ENCODE results near the gene GRIN3B.
A peak's percentile ranks its signal among the peaks of the same experiment; 100 is the strongest.
"Not testable (repeated sequence)": the region's sequence is repeated elsewhere in the genome, so short reads cannot be mapped to it uniquely, and the experiment has no call there.

The GRIN3B gene

DNA sequence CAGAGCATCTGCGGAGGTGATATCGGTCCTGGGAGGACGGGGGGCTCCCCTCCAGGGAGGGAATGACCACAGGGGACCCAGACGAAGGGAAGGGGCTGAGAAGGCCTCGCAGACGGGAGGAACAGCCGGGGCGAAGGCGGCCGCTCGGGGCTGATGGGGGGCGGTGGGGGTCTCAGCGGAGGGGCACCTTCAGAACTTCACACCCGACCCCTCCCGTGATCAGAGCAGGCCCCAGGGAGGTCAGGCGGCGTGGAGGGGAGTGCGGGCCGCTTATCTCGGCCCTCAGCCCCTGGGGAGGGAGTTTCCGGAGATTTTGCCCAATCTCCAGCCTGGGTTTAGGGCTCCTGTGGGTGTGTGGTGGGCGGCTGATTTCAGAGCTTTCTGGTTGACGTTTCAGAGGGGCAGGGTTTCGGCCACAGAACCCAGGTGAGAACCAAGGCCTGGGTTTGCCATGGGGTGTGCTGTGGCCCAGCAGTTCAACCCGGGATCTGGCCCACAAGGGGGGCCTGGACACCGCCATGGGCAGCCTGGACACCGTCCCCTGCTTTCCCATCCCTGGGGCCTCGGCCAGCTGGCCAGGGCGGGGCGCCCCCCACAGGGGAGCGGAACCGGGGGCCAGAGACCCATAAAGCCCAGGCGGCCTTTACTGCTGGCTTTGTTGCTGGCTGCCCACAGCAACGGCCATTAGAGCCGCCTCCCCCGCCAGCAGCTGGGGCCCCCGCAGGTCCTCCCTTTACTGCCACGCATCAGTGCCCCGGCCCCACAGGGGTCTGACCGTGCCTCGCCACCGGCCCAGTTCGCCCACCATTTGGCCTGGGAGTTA is 45.3 kb upstream of the GRIN3B start:
- DNase-seq (ENCODE audit: extremely low spot score) = peak; percentile 90
- ChIA-PET CTCF (interaction anchor here (0.6 to 2.3 kb wide), 6 partner anchors 10 to 99 kb away, joined by 3 to 9 read pairs (median 3); no protein-coding TSS in a partner anchor), POLR2A (interaction anchor here (1.0 kb wide), 1 partner anchor 12 kb away, joined by 4 read pairs; no protein-coding TSS in a partner anchor)
- TF ChIP-seq, protein P1, sequence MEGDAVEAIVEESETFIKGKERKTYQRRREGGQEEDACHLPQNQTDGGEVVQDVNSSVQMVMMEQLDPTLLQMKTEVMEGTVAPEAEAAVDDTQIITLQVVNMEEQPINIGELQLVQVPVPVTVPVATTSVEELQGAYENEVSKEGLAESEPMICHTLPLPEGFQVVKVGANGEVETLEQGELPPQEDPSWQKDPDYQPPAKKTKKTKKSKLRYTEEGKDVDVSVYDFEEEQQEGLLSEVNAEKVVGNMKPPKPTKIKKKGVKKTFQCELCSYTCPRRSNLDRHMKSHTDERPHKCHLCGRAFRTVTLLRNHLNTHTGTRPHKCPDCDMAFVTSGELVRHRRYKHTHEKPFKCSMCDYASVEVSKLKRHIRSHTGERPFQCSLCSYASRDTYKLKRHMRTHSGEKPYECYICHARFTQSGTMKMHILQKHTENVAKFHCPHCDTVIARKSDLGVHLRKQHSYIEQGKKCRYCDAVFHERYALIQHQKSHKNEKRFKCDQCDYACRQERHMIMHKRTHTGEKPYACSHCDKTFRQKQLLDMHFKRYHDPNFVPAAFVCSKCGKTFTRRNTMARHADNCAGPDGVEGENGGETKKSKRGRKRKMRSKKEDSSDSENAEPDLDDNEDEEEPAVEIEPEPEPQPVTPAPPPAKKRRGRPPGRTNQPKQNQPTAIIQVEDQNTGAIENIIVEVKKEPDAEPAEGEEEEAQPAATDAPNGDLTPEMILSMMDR (IDR thresholded peaks at IDR 0.05; ENCODE audit: control extremely low read depth, extremely low read depth, low read depth, missing control alignments) = no peak

- TF ChIP-seq, protein P1 (IDR thresholded peaks at IDR 0.05; ENCODE audit: control extremely low read depth, extremely low read depth, low read depth, missing control alignments) = no peak
- DNase-seq (ENCODE audit: extremely low spot score) = no peak
- CTCF ChIA-PET = interaction anchor here (2.2 to 2.3 kb wide), 2 partner anchors 15 to 26 kb away, joined by 6 to 9 read pairs; no protein-coding TSS in a partner anchor
- POLR2A ChIA-PET = no interaction called here
Measured at GRCh38 chr19:955803-956765, 44.1 kb upstream of the GRIN3B start.

DNA sequence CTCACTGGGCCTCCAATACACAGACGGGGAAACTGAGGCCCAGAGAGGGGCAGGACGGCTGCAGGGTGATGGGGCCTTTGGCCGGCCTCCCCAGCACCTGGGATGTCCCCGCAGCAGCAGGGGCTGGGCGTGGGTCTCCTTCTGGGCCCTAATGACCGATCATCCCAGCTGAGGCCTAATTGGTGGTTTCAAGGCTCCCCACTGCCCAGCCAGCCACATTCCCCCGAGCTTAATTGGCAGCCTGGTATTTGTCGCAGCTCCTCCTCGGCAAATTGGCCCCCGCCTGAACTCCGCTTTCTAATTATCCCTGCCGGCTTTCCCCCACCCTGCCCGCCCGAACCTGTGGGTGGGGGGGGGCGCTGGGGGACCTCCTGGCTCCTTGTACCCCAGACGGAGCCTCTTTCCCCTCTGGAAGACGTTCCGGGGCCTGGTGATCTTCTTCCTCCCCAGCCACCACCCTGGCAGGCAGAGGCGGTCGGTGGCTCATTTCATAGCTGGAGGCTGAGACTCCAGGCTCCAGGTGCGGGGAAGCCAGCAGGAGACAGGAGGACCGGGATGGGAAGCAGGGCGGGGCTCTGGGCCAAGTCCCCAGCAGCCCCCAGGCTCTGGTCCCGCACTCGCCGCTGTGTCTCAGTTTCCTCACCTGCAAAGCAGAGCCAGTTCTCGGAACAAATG is 43.3 kb upstream of the GRIN3B start:
- no peak for DNase-seq (ENCODE audit: extremely low spot score)
- ChIA-PET CTCF (interaction anchor here (2.2 kb wide), 1 partner anchor 25 kb away, joined by 6 read pairs; no protein-coding TSS in a partner anchor), POLR2A (interaction anchor here (0.6 kb wide), 1 partner anchor 9 kb away, joined by 4 read pairs; no protein-coding TSS in a partner anchor)
- TF ChIP-seq, protein P1 (IDR thresholded peaks at IDR 0.05; ENCODE audit: control extremely low read depth, extremely low read depth, low read depth, missing control alignments) = no peak

DNA sequence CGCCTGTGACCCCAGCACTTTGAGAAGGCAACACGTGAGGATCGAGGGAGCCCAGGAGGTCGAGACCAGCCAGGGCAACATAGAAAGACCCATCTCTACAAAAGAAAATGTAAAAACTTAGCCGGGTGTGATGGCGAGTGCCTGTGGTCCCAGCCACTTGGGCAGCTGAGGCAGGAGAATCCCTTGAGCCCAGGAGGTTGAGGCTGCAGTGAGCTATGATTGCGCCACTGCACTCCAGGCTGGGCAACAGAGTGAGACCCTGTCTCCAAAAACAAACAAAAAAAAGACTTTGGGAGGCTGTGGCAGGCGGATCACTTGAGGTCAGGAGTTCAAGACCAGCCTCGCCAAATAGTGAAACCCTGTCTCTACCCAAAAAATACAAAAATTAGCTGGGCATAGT is 42.6 kb upstream of the GRIN3B start:
- POLR2A ChIA-PET = interaction anchor here (0.6 kb wide), 1 partner anchor 8 kb away, joined by 4 read pairs; no protein-coding TSS in a partner anchor
- CTCF ChIA-PET = interaction anchor here (0.9 to 2.2 kb wide), 3 partner anchors 9 to 26 kb away, joined by 3 to 6 read pairs (median 3); partner anchors contain the start of gene WDR18
- not testable (repeated sequence) for DNase-seq (ENCODE audit: extremely low spot score)

DNA sequence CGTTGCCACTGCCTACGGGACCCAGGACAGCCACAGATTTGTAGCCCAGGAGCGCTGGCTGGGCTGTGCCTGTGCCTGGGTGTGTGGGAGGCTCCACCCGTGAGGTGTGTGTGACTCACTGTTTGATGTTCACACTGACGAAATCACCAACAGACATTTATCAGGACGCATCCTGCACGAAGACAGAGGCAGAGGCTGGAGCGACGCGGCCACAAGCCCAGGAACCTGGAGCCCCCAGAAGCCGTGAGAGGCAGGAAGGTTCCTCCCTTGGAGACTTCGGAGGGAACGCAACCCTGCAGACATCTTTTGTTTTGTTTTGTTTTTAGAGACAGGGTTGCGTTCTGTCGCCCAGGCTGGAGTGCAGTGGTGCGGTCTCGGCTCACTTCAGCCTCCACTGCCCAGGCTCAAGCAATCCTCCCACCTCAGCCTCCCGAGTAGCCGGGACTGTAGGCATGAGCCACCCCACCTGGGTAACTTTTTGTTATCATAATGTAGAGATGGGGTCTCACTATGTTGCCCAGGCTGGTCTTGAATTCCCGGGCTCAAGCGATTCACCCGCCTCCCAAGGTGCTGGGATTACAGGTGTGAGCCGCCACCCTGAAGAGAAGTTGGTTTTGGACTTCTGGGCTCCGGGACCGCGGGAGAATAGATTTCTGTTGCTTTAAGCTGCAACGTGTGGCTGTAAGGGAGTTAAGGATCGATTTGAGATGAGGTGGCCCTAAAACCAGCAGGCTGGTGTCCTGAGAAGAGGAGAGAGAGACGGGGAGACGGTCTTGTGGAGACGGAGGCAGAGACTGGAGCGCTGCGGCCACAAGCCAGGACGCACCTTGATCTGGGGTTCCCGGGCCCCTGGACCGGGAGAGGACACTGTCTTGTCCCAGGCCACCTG is 41.0 kb upstream of the GRIN3B start:
- ChIA-PET CTCF (interaction anchor here (0.9 to 1.0 kb wide), 2 partner anchors 12 to 36 kb away, joined by 4 to 6 read pairs; no protein-coding TSS in a partner anchor), POLR2A (no interaction called here)
- no peak for DNase-seq (ENCODE audit: extremely low spot score)
- TF ChIP-seq, protein P1 (IDR thresholded peaks at IDR 0.05; ENCODE audit: control extremely low read depth, extremely low read depth, low read depth, missing control alignments) = no peak

GRCh38 chr19:960020-960419 is 40.2 kb upstream of the GRIN3B start:
- TF ChIP-seq, protein P1 (IDR thresholded peaks at IDR 0.05; ENCODE audit: control extremely low read depth, extremely low read depth, low read depth, missing control alignments) = no peak
- DNase-seq (ENCODE audit: extremely low spot score) = no peak
- ChIA-PET POLR2A (no interaction called here), CTCF (interaction anchor here (0.9 to 1.0 kb wide), 2 partner anchors 11 to 37 kb away, joined by 4 to 6 read pairs; no protein-coding TSS in a partner anchor)
